BJ (cell line): ENCODE measurements around the gene PAXX. TPM values are rescaled to one million over a fixed set of nuclear protein-coding genes. Genes with fewer than 3 reads are reported as not detected.

Experiments
- CTCF ChIA-PET: fragments of 350-600 bp; formaldehyde crosslinking; extraction: SDS; loops from one replicate; lab custom pipeline; 2021; ENCODE audit warnings: antibody characterized with exemption, inconsistent platforms; lab: Yijun Ruan, JAX
- POLR2A ChIA-PET: fragments of 300-600 bp; sonication (Branson Sonifier 250); formaldehyde crosslinking; extraction: SDS; loops from one replicate; lab custom pipeline; 2021; ENCODE audit warnings: antibody characterized with exemption; lab: Charles Lee
- DNase-seq: peaks from one replicate; pipeline ENCODE4 v3.0.0-alpha.2; 2011; ENCODE audit warnings: low read depth
- H3K27me3 ChIP-seq: 2 replicates; pipeline ENCODE4 v1.6.0; 2011; ENCODE audit warnings: low read length; ENCODE audit not compliant: control insufficient read depth, insufficient read depth
- H3K36me3 ChIP-seq: 2 replicates; pipeline ENCODE4 v1.5.1; 2011; ENCODE audit warnings: low read length; ENCODE audit not compliant: control insufficient read depth, insufficient read depth
- H3K4me3 ChIP-seq: 2 replicates; pipeline ENCODE4 v1.5.1; 2011; ENCODE audit warnings: low read depth, mild to moderate bottlenecking, control low read depth, low read length
- polyA plus RNA-seq: library from polyadenylated mRNA; depleted of rRNA; stranded (reverse); fragments of >200 nt; gene quantifications from 2 replicates; pipeline ENCODE4 v1.2.3, GENCODE V29; 2011
- TF ChIP-seq, protein P1 (sequence below): IDR thresholded peaks from 2 replicates; pipeline ENCODE4 v1.5.1; 2011; ENCODE audit warnings: low read depth, mild to moderate bottlenecking, control low read depth, inconsistent platforms, low read length, moderate library complexity; ENCODE audit not compliant: insufficient read depth

The PAXX gene
- polyA plus RNA-seq, 1 experiment, result 11.8 TPM

DNA sequence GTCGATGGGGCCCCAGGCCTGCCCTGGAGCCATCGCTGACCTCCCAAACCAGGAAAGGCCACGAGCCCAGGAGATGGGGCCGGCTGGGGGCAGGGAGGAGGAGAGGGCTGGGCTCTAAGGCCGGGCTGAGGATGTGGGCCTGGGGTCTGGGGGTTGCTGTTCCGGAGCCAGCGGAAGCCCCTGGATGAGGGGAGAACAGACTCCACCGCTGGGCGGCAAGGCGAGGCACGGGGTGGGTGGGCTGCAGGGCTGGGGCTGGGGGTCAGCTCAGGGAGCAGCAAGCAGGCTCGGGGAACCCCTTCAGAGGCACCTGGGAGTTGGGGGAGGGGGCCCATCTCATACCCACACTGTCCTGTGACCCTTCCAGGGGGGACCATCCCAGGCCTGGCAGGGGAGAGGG is 28.5 kb upstream of the PAXX start:
- no peaks in the 10 kb centered on the region; the same call in 1 of the 2 replicates for H3K27me3 ChIP-seq
- ChIA-PET CTCF (interaction anchor here (1.3 kb wide), 1 partner anchor 16 kb away, joined by 4 read pairs; no protein-coding TSS in a partner anchor), POLR2A (no interaction called here)
- no peak overlapping the region for H3K4me3 ChIP-seq
- H3K36me3 ChIP-seq, result no peaks in the 10 kb centered on the region
- TF ChIP-seq, protein P1, sequence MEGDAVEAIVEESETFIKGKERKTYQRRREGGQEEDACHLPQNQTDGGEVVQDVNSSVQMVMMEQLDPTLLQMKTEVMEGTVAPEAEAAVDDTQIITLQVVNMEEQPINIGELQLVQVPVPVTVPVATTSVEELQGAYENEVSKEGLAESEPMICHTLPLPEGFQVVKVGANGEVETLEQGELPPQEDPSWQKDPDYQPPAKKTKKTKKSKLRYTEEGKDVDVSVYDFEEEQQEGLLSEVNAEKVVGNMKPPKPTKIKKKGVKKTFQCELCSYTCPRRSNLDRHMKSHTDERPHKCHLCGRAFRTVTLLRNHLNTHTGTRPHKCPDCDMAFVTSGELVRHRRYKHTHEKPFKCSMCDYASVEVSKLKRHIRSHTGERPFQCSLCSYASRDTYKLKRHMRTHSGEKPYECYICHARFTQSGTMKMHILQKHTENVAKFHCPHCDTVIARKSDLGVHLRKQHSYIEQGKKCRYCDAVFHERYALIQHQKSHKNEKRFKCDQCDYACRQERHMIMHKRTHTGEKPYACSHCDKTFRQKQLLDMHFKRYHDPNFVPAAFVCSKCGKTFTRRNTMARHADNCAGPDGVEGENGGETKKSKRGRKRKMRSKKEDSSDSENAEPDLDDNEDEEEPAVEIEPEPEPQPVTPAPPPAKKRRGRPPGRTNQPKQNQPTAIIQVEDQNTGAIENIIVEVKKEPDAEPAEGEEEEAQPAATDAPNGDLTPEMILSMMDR, result no peak
- no peak for DNase-seq

DNA sequence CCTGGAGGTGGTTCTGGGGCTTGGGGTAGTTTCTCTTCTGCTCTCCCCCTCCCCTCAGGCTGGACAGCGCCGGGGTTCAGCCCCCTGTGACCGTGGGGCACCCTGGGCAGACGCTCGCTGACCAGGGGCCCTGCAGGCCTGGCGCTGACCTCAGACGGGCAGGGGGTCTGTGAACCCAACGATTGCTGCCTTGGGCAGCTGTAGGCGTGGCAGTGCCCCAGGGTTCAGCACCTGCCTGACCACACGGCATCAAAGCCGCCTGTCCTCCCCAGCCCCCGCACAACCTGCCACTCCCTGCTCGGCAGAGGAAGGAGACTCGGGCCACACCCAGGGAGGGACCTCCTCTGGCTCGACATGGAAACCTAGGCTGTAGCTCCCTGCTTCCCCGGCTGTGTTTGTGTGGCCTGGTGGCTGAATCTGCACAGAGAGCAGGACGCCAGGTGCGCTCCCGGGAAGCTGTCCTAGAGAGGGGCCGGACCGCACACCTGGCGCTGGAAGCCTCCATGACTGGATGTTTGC is 28.0 kb upstream of the PAXX start:
- DNase-seq, result no peak
- TF ChIP-seq, protein P1, result no peak
- Histone ChIP-seq H3K36me3 (no peaks in the 10 kb centered on the region), H3K4me3 (no peak overlapping the region), H3K27me3 (no peaks in the 10 kb centered on the region; the same call in 1 of the 2 replicates)
- CTCF ChIA-PET, result interaction anchor here (1.3 kb wide), 1 partner anchor 16 kb away, joined by 4 read pairs; no protein-coding TSS in a partner anchor
- POLR2A ChIA-PET, result no interaction called here

DNA sequence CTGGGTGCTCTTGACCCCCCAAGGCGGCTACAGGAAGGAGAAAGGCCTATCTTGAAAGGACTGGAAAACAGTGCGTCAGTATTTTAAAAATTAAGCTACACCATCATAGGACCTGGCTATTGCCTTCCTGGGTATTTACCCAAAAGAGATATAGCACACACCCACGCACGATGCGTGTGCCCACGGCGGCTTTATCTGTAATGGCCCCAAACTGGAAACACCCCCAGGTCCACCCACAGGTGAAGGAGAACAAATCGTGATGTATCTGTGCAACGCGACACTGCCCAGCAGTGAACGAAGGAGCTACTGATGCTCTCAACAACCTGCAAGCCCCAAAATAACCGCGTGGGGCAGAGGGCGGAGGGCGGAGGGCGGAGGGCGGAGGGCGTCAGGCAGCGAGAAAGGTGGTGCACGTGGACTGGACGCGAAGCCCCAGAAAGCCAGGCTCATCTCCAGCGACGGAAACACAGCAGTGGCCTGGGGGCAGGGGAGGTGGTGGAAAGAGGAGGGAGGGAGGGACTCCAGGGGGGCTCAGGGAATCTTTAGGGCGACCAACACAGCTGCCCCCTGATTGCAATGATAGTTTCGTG is 27.3 kb upstream of the PAXX start:
- no peak for DNase-seq
- POLR2A ChIA-PET, result no interaction called here
- TF ChIP-seq, protein P1, result no peak
- Histone ChIP-seq H3K36me3 (no peaks in the 10 kb centered on the region), H3K4me3 (no peak overlapping the region), H3K27me3 (no peaks in the 10 kb centered on the region; the same call in 1 of the 2 replicates)
- CTCF ChIA-PET, result interaction anchor here (0.7 to 1.3 kb wide), 3 partner anchors 17 to 64 kb away, joined by 3 to 5 read pairs (median 4); no protein-coding TSS in a partner anchor

DNA sequence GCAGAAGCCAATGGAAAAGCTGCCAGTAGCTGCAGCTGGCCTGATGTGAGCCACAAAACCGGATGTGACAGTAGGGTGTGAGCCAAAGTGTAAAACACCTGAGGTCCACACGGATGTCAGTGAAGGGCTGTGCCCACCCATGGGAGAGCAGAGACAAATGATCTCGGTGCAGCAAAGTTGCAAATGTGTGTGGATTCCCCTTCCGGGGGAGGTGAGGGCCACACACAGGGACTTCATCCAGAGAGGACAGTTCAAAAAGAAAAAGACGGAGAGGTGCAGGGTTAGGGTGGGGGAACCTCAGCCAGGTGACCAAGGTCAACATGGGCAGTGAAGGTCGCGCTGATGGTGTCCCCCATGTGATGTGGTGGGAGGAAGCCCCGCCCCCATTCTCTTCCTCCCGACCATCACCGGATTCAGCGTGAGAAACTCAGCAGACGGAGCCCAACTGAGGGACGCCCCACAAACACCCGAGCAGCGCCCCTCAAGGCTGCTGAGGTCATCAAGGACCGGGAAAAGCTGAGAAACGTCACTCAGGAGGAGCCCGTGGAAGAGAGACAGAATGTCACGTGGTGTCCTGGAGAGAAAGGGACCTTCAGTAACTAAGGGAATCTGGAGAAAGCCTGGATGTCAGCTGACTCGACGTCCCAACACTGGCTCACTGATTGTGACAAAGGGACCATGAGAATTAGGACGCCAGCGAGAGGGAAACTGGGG is 26.3 kb upstream of the PAXX start:
- POLR2A ChIA-PET, result interaction anchor here (0.6 kb wide), 1 partner anchor 118 kb away, joined by 4 read pairs; no protein-coding TSS in a partner anchor
- no peaks in the 10 kb centered on the region for H3K36me3 ChIP-seq
- TF ChIP-seq, protein P1, result no peak
- H3K27me3 ChIP-seq, result no peaks in the 10 kb centered on the region; the same call in 1 of the 2 replicates
- DNase-seq, result no peak
- no peak overlapping the region for H3K4me3 ChIP-seq
- CTCF ChIA-PET, result interaction anchor here (0.7 to 1.2 kb wide), 3 partner anchors 38 to 64 kb away, joined by 3 to 5 read pairs (median 3); no protein-coding TSS in a partner anchor
